ENCODE results near the gene RGMA.

DNA sequence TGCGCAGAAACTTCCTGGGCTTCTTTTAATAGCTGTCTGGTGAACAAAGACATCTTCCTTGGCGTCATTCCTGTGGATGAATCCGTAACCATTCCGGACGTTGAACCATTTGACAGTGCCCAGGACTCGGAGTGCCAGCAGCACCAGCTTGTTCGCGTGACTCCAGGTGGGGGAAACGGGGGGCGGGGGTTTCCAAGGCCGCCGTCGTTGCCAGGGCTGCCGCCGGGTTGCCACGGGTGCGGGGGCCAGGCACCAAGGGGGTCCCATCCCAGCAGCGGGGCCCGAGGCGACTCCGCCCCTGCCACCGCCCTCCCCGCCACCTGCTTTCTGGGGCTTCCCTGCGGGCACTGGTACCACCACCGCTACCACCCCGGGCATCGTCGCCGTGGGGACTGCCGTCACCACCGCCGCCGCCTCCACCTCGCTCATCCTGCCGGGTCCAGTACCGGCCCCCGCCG lies 22.8 kb downstream of the RGMA start:
- TF ChIP-seq CTCF (IDR thresholded peaks at IDR 0.05; ENCODE audit: insufficient read depth, low read depth, low read length) (no peak), EZH2 (IDR thresholded peaks at IDR 0.05; ENCODE audit: insufficient read depth, low read length) (peak; percentile 59)
